ENCODE results near the gene BTNL8. TPM values are rescaled to one million over a fixed set of nuclear protein-coding genes. Genes with fewer than 3 reads are reported as not detected.

BTNL8 gene
- total and polyA plus RNA-seq, 12 donors: 0.09 to 0.28 (median 0.18) TPM; not detected in 9

GRCh38 chr5:180970875-180971274 lies 71.9 kb downstream of the BTNL8 start:
- Histone ChIP-seq H3K4me1 (no peaks in the 10 kb centered on the region), H3K4me3 (no peak overlapping the region), H3K27ac (no peak overlapping the region), H3K9me3 (no peaks in the 10 kb centered on the region), H3K36me3 (no peaks in the 10 kb centered on the region), H3K27me3 (no peaks in the 10 kb centered on the region)
- 62 to 66% methylated on average over 4 of the region's 4 CpGs for WGBS, 2 donors
- ATAC-seq (no peak), DNase-seq (no peak)
- TF ChIP-seq, protein P1, sequence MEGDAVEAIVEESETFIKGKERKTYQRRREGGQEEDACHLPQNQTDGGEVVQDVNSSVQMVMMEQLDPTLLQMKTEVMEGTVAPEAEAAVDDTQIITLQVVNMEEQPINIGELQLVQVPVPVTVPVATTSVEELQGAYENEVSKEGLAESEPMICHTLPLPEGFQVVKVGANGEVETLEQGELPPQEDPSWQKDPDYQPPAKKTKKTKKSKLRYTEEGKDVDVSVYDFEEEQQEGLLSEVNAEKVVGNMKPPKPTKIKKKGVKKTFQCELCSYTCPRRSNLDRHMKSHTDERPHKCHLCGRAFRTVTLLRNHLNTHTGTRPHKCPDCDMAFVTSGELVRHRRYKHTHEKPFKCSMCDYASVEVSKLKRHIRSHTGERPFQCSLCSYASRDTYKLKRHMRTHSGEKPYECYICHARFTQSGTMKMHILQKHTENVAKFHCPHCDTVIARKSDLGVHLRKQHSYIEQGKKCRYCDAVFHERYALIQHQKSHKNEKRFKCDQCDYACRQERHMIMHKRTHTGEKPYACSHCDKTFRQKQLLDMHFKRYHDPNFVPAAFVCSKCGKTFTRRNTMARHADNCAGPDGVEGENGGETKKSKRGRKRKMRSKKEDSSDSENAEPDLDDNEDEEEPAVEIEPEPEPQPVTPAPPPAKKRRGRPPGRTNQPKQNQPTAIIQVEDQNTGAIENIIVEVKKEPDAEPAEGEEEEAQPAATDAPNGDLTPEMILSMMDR (IDR thresholded peaks at IDR 0.05): no peak
- intact Hi-C loops (cut with DNase I): no loop called here

DNA sequence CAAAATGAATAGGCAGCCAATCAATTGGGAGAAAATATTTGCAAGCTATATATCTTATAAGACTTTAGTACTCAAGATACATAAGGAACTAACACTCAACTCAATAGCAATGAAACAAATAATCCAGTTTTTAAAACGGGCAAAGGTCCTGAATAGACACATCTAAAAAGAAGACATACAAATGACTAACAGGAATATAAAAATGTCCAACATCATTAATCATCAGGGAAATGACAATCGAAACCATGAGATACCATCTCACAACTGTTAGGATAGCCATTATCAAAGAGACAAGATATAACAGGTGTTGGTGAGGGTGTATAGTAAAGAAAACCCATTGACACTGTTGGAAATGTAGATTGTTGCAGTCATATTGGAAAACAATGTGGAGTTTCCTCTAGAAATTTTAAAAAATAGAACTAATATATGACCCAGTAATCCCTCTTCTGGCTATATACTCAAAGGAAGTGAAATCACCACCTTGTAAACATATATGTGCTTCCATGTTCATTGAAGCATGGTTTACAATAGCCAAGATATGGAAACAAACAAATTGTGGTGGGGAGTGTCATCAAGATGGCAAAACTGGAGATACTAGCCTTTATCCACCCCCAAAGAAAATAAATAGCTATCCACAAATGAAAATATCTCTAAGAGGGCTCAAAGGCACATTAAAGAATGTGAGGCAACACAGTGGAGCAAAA lies 75.8 kb downstream of the BTNL8 start:
- no peaks in the 10 kb centered on the region for H3K27me3 ChIP-seq
- H3K27ac ChIP-seq: no peak overlapping the region
- WGBS, 2 donors: 34 to 79% methylated on average over 2 of the region's 2 CpGs
- TF ChIP-seq, protein P1 (IDR thresholded peaks at IDR 0.05): no peak
- no peaks in the 10 kb centered on the region for H3K4me1 ChIP-seq
- intact Hi-C loops (cut with DNase I): no loop called here
- no peaks in the 10 kb centered on the region for H3K36me3 ChIP-seq
- ATAC-seq: no peak
- no peak overlapping the region for H3K4me3 ChIP-seq
- H3K9me3 ChIP-seq: no peaks in the 10 kb centered on the region
- DNase-seq: no peak

GRCh38 chr5:180975338-180975737 lies 76.4 kb downstream of the BTNL8 start:
- DNase-seq (no peak), ATAC-seq (no peak)
- intact Hi-C loops (cut with DNase I): no loop called here
- WGBS, 2 donors: 68 to 84% methylated on average over 2 of the region's 2 CpGs
- Histone ChIP-seq H3K27me3 (no peaks in the 10 kb centered on the region), H3K36me3 (no peaks in the 10 kb centered on the region), H3K4me1 (no peaks in the 10 kb centered on the region), H3K9me3 (no peaks in the 10 kb centered on the region), H3K4me3 (no peak overlapping the region), H3K27ac (no peak overlapping the region)
- TF ChIP-seq, protein P1 (IDR thresholded peaks at IDR 0.05): no peak

DNA sequence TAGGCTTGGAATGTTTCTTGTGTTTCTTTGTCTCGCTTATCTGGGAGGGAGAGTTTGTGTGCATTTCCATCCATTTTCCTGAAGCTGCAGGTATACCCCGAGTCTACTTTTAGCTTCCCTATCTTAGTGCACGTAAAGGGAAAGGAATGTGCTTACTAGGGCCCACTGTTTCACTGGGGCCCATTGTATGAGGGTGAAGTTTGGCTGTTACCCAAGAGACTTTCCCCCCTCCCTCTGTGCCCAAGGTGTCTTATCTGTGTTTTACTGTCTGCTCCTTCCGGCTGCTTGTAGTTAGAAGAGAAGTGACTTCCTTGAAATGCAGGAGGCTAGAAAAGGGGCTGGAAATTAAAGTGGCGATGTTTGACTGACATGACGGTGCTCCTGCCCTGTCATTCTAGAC lies 77.6 kb downstream of the BTNL8 start:
- Histone ChIP-seq H3K36me3 (no peaks in the 10 kb centered on the region), H3K4me1 (no peaks in the 10 kb centered on the region), H3K4me3 (no peak overlapping the region), H3K27me3 (peaks cover 0 to 10% (median 0%) of the 10 kb centered on the region in 7 donors), H3K27ac (no peak overlapping the region), H3K9me3 (no peaks in the 10 kb centered on the region)
- ATAC-seq: no peak
- TF ChIP-seq, protein P1 (IDR thresholded peaks at IDR 0.05): no peak
- intact Hi-C loops (cut with DNase I): no loop called here
- 52 to 54% methylated on average over 6 of the region's 6 CpGs for WGBS, 2 donors
- DNase-seq: no peak
